Stimulated activated CD4-positive, alpha-beta T cell treated with anti-CD3 and anti-CD28 coated beads, TNF-alpha, amount 100 ng/mL, for 24 hours (primary cell): ENCODE data around the gene RCAN3.
"Not testable (repeated sequence)": the region's sequence is repeated elsewhere in the genome, so short reads cannot be mapped to it uniquely, and the experiment has no call there.

Source experiments
- DNase-seq, 3 experiments: peaks; one replicate each; pipeline ENCODE4 v3.0.0-alpha.2; 2020; ENCODE audit warnings: low read depth in 3 of 3

Gene RCAN3

DNA sequence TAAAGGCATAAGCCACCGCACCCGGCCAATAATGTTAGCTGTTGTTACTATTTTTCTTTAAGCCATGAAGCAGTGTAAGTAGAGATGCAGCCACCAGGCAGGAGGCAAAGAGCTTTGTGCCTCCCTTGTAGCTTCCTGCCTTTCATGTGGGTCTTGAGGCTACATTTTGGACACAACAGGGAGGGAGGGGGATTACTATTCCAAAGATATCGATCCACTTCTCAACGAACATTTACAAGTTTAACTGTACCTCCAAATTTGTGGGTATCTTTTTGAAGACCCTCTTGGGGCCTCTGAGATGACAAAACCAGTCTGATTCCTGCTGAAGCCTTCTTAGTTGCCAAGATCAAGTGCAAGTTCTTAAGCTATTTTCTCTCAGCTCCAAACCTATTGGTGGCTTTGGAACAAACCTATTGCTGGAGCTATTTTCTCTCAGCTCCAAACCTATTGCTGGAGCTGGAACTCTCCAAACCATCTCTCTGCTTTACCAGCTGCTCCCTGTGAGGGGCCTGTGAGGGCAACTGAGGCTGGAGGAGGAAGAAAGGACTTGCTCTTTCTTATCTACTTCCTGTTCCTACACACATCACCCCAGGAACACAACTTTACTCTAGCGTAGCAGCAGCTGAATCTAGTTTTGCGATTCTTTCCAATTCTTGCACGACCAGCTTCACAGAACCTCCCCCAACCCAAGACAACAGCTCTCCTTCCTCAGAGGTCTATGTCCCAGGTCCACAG lies 16.1 kb upstream of the RCAN3 start:
- no peak for DNase-seq

- no peak for DNase-seq
Observed at GRCh38 chr1:24487455-24487854, 15.2 kb upstream of the RCAN3 start.

- DNase-seq: peak; percentile 52 to 69 (median 69)
Observed at GRCh38 chr1:24488159-24488558, 14.5 kb upstream of the RCAN3 start.

GRCh38 chr1:24489674-24490073 lies 13.0 kb upstream of the RCAN3 start:
- no peak for DNase-seq

GRCh38 chr1:24490101-24490781 lies 12.4 kb upstream of the RCAN3 start:
- DNase-seq: no peak

DNA sequence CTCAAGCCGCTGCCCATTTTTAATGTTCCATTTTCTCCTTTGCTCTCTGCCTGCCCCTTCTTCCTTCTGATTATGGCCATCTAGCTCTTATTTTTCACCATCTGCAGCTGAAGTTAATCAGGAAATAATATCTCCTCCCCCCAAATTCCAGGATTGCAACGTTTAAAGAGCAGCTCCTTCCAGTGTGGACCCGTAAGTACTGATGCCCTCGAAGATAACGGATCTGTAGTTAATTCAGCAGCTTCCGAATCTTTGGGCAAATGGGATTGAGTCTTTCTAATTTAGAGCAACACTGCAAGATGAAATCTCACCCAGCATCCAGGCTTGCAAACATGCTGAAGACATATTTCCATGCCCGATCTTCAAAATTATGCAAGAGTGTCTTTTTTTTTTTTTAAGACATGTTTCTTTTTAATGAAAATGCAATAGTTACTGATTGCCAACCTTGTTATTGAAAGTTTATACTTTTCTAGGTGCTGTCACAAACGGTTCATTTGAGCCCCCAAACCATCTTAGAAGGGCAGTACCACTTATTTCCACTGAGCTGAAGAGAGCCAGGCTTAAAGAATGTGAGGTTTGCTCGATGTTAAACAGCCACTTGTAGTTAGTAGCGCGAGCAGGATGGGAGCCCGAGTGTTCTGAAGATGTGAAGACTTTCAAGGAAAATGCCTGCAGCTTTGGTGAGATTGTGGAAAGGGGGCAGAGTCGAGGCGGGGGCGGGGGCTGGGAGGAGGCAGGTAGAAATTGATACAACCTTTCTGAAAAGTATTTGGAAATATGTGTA lies 10.9 kb upstream of the RCAN3 start:
- no peak for DNase-seq

DNA sequence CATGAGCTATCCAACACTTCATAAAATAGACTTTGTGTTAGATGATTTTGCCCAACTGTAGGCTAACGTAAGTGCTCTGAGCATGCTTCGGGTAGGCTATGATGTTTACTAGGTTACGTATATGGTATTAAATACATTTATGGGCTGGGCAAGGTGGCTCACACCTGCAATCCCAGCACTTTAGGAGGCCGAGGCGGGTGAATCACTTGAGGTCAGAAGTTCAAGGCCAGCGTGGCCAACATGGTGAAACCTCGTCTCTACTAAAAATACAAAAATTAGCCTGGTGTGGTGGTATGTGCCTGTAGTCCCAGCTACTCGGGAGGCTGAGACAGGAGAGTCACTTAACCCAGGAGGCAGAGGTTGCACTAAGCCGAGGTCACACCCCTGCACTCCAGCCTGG lies 9.7 kb upstream of the RCAN3 start:
- DNase-seq: not testable (repeated sequence)

- no peak for DNase-seq
Observed at GRCh38 chr1:24493785-24494184, 8.9 kb upstream of the RCAN3 start.

DNA sequence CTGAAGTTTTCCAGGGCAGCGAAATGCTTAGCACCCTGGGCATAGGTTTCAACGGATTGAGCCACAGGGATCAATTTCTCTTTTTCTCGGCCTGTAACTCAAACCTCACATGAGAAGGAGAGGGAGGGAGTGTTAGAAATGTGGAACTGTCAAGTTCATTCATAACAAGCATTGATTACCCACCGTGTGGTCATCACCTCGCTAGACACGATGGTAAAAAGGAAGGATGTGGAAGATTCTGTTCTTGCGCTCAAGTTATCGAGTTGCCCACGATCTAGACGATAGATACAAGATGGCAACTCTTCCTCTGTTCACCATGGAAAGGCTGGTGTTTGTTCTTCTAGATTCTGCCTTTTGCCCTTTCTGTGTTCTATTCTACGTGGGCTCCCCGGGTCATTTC lies 4.0 kb upstream of the RCAN3 start:
- DNase-seq: no peak

GRCh38 chr1:24500448-24501048 lies 2.1 kb upstream of the RCAN3 start:
- DNase-seq: no peak

- no peak for DNase-seq
Observed at GRCh38 chr1:24501371-24502064, 1.1 kb upstream of the RCAN3 start.

GRCh38 chr1:24502065-24502708 lies 449 bp upstream of the RCAN3 start:
- DNase-seq: peak; percentile 53 to 70 (median 58)

DNA sequence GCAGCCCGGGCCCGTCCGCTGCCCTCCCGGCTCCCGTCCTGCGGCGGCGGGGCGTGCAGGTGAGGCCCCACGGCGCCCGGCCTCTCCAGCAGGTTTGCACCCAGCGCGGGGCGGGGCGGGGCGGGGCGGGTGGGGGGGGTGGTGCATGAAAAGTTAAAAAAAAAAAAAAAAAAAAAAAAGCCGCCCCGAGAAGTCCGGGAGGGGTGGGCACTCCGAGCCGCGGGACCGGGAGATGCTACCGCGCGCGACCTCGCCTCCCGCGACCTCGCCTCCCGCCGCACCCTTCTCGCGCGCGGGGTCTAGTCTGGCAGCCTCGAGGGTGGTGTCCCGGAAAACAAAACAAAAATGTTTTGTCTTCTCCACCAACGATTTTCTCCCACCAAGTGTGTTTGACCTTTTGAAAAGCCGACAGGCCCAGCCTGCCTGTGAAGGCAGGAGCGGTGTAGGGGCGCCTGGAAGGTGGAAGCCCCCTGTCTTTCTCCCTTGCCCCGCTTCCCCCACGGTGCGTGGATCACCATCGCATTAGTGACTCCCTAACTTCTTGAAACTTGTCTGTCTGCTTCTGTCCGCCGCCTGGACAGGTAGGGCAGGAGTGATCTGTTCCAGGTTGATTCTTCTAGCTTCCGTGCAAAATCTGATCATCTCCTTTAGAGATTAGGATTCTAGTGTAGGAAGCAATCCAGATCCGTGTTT lies 569 bp downstream of the RCAN3 start:
- no peak for DNase-seq

- no peak for DNase-seq
Observed at GRCh38 chr1:24503870-24504523, 1.4 kb downstream of the RCAN3 start.

GRCh38 chr1:24504560-24504959 lies 1.9 kb downstream of the RCAN3 start:
- no peak for DNase-seq

DNA sequence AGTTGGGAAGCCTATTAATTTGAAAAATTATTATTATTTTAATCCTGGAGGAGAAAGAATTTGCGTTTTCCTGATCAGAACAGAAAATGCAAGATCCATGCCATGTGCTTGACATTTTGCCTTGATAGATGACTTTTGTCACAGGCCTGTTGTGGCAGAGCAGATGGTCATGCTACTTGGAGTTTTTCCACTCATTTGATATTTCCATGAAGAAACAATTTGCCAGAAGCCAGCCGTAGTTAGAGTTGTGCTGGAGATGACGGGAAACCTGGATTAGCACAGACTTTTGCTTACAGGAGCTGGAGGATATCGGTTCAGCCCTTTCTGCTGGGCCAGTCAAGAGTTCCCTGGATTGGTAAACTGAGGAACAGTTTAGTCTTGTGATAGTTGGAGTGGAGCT lies 3.2 kb downstream of the RCAN3 start:
- no peak for DNase-seq

GRCh38 chr1:24506691-24507381 lies 4.2 kb downstream of the RCAN3 start:
- no peak for DNase-seq

GRCh38 chr1:24507405-24507804 lies 4.8 kb downstream of the RCAN3 start:
- DNase-seq: no peak

DNA sequence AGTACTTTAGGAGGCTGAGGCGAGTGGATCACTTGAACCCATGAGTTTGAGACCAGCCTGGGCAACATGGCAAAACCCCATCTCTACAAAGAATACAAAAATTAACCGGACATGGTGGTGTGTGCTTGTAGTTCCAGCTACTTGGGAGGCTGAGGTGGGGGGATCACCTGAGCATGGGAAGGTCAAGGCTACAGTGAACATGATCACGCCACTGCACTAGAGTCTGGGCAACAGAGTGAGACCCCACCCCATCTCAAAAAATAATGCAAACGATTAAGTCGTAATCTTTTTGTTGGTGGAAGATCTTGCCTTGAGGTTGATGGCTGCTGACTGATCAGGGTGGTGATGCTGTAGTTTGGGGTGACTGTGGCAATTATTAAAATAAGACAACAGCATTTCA lies 6.3 kb downstream of the RCAN3 start:
- no peak for DNase-seq
